T-cell (primary cell): ENCODE measurements around the gene AK8. TPM values are rescaled to one million over a fixed set of nuclear protein-coding genes. Genes with fewer than 3 reads are reported as not detected.
"Not testable (repeated sequence)": the region's sequence is repeated elsewhere in the genome, so short reads cannot be mapped to it uniquely, and the experiment has no call there.

Source experiments
- ATAC-seq, 4 experiments: fragments of 200-7000 bp in 3 of 4; fragments of 150-1000 bp in 1 of 4; cut with Tn5 transposase; replicated peaks in 1 of 4; 1 replicate in 3 of 4; 2 replicates in 1 of 4; pipeline ENCODE4 v1.10.0; 2021; ENCODE audit warnings: moderate library complexity in 3 of 4, mild to moderate bottlenecking in 2 of 4, moderate number of reproducible peaks in 1 of 4
- CTCF ChIA-PET, 2 donors: fragments of 300-600 bp; sonication (Branson Sonifier 250); formaldehyde crosslinking; loops; one replicate each; lab custom pipeline; 2022; ENCODE audit warnings: antibody characterized with exemption in 2 of 2; lab: Charles Lee
- POLR2A ChIA-PET, 2 donors: fragments of 300-600 bp; sonication (Branson Sonifier 250); formaldehyde crosslinking; loops; one replicate each; lab custom pipeline; 2022; ENCODE audit warnings: antibody characterized with exemption in 2 of 2; lab: Charles Lee
- DNase-seq, 35 experiments: peaks; one replicate each; pipeline versions ENCODE4 v3.0.0 to v3.0.0-alpha.2; 2013 to 2023
- H3K27ac ChIP-seq: one replicate; pipeline ENCODE4 v1.5.1; 2013; ENCODE audit warnings: low read length
- H3K27me3 ChIP-seq, 2 experiments: replicated peaks in 1 of 2; 1 replicate in 1 of 2; 2 replicates in 1 of 2; pipeline versions ENCODE4 v1.6.1 to v1.7.0; 2013; ENCODE audit warnings: low read length in 1 of 2, mixed read lengths in 1 of 2; ENCODE audit not compliant: control insufficient read depth in 2 of 2, insufficient read depth in 2 of 2; ENCODE audit errors: extremely low read depth in 1 of 2
- H3K36me3 ChIP-seq, 2 donors: 1 replicate in 1 of 2; 2 replicates in 1 of 2; pipeline versions ENCODE4 v1.6.1 to v1.7.0; 2013; ENCODE audit warnings: low read length in 1 of 2; ENCODE audit not compliant: control insufficient read depth in 2 of 2, insufficient read depth in 1 of 2; ENCODE audit errors: extremely low read depth in 1 of 2
- H3K4me1 ChIP-seq, 2 experiments: 1 replicate in 1 of 2; 2 replicates in 1 of 2; pipeline versions ENCODE4 v1.6.1 to v1.7.0; 2013; ENCODE audit warnings: low read length in 2 of 2, mixed read lengths in 1 of 2; ENCODE audit not compliant: insufficient read depth in 2 of 2, control insufficient read depth in 1 of 2; ENCODE audit errors: extremely low read depth in 1 of 2
- H3K4me3 ChIP-seq, 2 donors: 1 replicate in 1 of 2; 2 replicates in 1 of 2; pipeline versions ENCODE4 v1.5.1 to v1.7.0; 2013; ENCODE audit warnings: mild to moderate bottlenecking in 2 of 2, low read length in 1 of 2, moderate library complexity in 1 of 2; ENCODE audit not compliant: control insufficient read depth in 1 of 2; ENCODE audit errors: extremely low read depth in 1 of 2
- H3K9me3 ChIP-seq: 2 replicates; pipeline ENCODE4 v1.7.0; 2013
- H3K27ac Mint-ChIP-seq, 2 donors: one replicate each; pipeline ENCODE4 v1.8.0; 2020 to 2021; ENCODE audit warnings: mild to moderate bottlenecking in 2 of 2, mixed read lengths in 2 of 2
- H3K27me3 Mint-ChIP-seq, 2 donors: one replicate each; pipeline ENCODE4 v1.8.0; 2021 to 2022; ENCODE audit warnings: mixed read lengths in 2 of 2
- H3K36me3 Mint-ChIP-seq: one replicate; pipeline ENCODE4 v1.8.0; 2021; ENCODE audit warnings: mixed read lengths
- H3K4me1 Mint-ChIP-seq, 3 donors: one replicate each; pipeline ENCODE4 v1.8.0; 2020 to 2022; ENCODE audit warnings: mixed read lengths in 3 of 3, mild to moderate bottlenecking in 1 of 3
- H3K4me3 Mint-ChIP-seq, 3 donors: one replicate each; pipeline ENCODE4 v1.8.0; 2020 to 2022; ENCODE audit warnings: mild to moderate bottlenecking in 3 of 3, mixed read lengths in 3 of 3, moderate library complexity in 3 of 3
- H3K9me3 Mint-ChIP-seq, 3 donors: one replicate each; pipeline ENCODE4 v1.8.0; 2020 to 2022; ENCODE audit warnings: mixed read lengths in 3 of 3
- WGBS: methylation state at CpG from one replicate; pipeline ENCODE4 v1.1.5; 2013; ENCODE audit warnings: missing lambda C conversion rate; ENCODE audit not compliant: insufficient coverage; 5-methylcytosine and 5-hydroxymethylcytosine counted together
- total RNA-seq, 35 experiments: library from RNA in 6 of 35; stranded (reverse) in 6 of 35; fragments of 120-200 nt in 1 of 35; gene quantifications; one replicate each; pipeline versions ENCODE4 v1.2.1 to v1.2.4 and lab custom pipeline; 2013 to 2026

Gene AK8
- total RNA-seq, 5 donors from 2014 or later (not counting 1 experiment from before 2014, with no cell fraction given) = not detected

DNA sequence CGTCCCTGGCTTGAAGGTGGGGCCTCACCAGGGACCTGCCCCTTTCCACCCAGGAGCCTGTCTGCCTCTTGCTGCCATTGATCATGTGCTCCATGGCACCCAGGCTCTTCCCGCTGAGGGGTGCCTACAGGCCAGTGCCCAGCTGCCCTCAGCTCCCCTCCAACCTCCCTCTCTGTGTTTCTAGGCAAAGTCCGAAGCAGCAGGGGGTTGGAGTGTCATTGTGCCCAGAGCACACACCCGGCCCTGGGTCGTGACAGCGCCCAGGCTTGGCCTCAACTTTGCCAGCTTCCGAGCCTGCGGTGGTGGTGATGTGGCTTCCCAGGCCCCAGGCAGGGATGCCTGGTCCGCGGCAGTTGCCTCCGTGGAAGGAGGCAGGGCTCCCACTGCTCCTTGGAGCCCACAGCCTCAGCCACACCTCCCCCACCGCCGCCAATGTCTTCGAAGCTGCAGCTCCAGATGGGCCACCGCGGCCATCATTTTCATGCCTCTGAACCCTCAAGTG is 155.5 kb downstream of the AK8 start:
- Mint-ChIP-seq H3K27me3 (peaks cover 16 to 38% of the 10 kb centered on the region in 2 donors), H3K36me3 (no peaks in the 10 kb centered on the region), H3K4me3 (no peak overlapping the region), H3K4me1 (peaks cover 6 to 10% (median 7%) of the 10 kb centered on the region in 3 donors), H3K27ac (no peak overlapping the region), H3K9me3 (no peaks in the 10 kb centered on the region)
- no peaks in the 10 kb centered on the region for H3K9me3 ChIP-seq
- no peak overlapping the region for H3K4me3 ChIP-seq
- peaks cover 0 to 4% of the 10 kb centered on the region in 2 experiments for H3K4me1 ChIP-seq
- H3K27me3 ChIP-seq = peaks cover 2 to 35% of the 10 kb centered on the region in 2 experiments
- H3K36me3 ChIP-seq = no peaks in the 10 kb centered on the region
- DNase-seq (no peak), ATAC-seq (no peak)
- POLR2A ChIA-PET = no interaction called here
- CTCF ChIA-PET = no interaction called here
- H3K27ac ChIP-seq = no peak overlapping the region
- 92% methylated on average over 16 of the region's 16 CpGs for WGBS

DNA sequence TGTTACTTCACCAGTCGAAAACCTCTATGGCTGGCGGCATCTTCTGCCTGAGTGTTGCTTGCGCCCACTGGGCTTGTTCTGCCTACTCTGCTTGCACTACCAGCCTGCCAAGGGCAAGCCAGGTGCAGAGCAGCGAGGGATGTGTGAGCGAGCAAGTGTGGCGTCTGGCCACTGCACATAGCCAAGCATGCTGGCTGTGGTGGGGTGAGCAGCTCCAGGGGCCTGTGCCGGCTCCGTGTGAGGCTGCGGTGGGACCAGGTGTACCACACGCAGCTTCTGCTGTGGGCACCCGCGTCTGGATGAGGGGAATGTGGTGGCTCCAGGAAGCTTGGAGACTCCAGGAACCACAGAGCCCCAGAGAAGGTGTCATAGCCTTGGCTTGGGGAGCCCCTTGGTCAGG is 156.4 kb downstream of the AK8 start:
- no peak overlapping the region for H3K4me3 Mint-ChIP-seq
- H3K27ac Mint-ChIP-seq = no peak overlapping the region
- no peaks in the 10 kb centered on the region for H3K9me3 Mint-ChIP-seq
- H3K27me3 Mint-ChIP-seq = peaks cover 21 to 41% of the 10 kb centered on the region in 2 donors
- DNase-seq (no peak), ATAC-seq (no peak)
- peaks cover 2 to 39% of the 10 kb centered on the region in 2 experiments for H3K27me3 ChIP-seq
- no peaks in the 10 kb centered on the region for H3K36me3 Mint-ChIP-seq
- WGBS = 71% methylated on average over 12 of the region's 12 CpGs
- no peaks in the 10 kb centered on the region for H3K36me3 ChIP-seq
- ChIA-PET POLR2A (no interaction called here), CTCF (interaction anchor here in 1 of 2 donors (0.6 kb wide), 1 partner anchor 1647 kb away, joined by 7 read pairs; no protein-coding TSS in a partner anchor)
- H3K4me3 ChIP-seq = no peak overlapping the region
- H3K27ac ChIP-seq = no peak overlapping the region
- H3K4me1 ChIP-seq = peaks cover 0 to 6% of the 10 kb centered on the region in 2 experiments
- H3K4me1 Mint-ChIP-seq = peaks cover 6 to 12% (median 7%) of the 10 kb centered on the region in 3 donors
- no peaks in the 10 kb centered on the region for H3K9me3 ChIP-seq

DNA sequence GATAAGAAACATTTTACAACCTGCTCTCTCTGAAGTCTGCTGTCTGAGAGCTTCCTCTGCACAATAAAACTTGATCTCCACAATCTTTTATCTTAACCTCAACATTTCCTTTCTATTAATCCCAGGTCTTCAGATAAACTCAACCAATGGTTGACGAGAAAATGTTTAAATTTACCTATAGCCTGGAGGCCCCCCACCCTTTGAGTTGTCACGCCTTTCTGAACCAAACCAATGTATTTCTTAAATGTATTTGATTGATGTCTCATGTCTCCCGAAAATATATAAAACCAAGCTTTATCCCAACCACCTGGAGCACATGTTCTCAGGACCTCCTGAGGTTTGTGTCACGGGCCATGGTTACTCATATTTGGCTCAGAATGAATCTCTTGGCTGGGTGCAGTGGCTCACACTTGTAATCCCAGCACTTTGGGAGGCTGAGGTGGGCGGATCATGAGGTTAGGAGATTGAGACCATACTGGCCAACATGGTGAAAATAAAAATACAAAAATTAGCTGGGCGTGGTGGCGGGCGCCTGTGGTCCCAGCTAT is 159.6 kb downstream of the AK8 start:
- ATAC-seq, CTCF ChIA-PET, H3K27ac ChIP-seq, H3K4me1 ChIP-seq, H3K4me3 Mint-ChIP-seq, H3K4me3 ChIP-seq, H3K36me3 ChIP-seq, H3K27ac Mint-ChIP-seq, H3K9me3 Mint-ChIP-seq, H3K36me3 Mint-ChIP-seq, POLR2A ChIA-PET, DNase-seq, H3K9me3 ChIP-seq: not testable (repeated sequence)
- WGBS = 96% methylated on average over 3 of the region's 8 CpGs
- H3K4me1 Mint-ChIP-seq = peaks cover 6 to 12% (median 7%) of the 10 kb centered on the region in 3 donors
- peaks cover 17 to 32% of the 10 kb centered on the region in 2 donors for H3K27me3 Mint-ChIP-seq
- peaks cover 2 to 36% of the 10 kb centered on the region in 2 experiments for H3K27me3 ChIP-seq

DNA sequence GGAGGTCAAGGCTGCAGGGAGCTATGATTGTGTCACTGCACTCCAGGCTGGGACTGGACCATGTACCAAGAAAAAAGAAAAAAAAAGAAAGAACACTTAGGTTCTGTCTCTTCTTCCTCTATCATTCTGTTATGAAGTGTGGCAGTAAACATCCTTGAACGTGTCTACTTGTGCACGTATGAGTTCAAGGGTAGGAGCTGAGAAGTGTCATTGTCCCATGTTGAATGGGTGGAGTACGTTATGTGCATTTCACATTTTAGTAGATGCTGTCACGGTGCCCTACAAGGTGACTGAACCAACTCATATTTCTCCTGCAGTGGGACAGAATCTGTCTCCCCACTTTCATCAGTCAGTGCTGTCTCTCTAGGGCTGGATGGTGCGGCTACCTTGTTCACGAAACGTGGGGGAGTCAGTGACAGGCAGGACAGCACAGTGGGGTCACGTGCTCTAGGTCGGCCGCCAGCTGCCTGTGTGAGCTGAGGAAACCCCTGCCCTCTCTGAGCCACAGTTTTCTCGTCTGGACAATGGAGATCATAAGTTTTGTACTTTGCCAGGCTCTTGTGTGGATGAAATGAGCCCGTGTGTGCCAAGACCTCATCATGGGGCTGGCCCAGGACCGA is 160.6 kb downstream of the AK8 start:
- Mint-ChIP-seq H3K9me3 (no peaks in the 10 kb centered on the region), H3K4me1 (peaks cover 6 to 12% (median 7%) of the 10 kb centered on the region in 3 donors), H3K27ac (no peak overlapping the region), H3K27me3 (peaks cover 12 to 27% of the 10 kb centered on the region in 2 donors), H3K36me3 (no peaks in the 10 kb centered on the region), H3K4me3 (no peak overlapping the region)
- ATAC-seq (no peak), DNase-seq (no peak)
- Histone ChIP-seq H3K4me3 (no peak overlapping the region), H3K4me1 (peaks cover 0 to 6% of the 10 kb centered on the region in 2 experiments), H3K9me3 (no peaks in the 10 kb centered on the region), H3K27ac (no peak overlapping the region), H3K27me3 (peaks cover 2 to 33% of the 10 kb centered on the region in 2 experiments), H3K36me3 (no peaks in the 10 kb centered on the region)
- 77% methylated on average over 9 of the region's 13 CpGs for WGBS
- POLR2A ChIA-PET = no interaction called here
- CTCF ChIA-PET = no interaction called here

DNA sequence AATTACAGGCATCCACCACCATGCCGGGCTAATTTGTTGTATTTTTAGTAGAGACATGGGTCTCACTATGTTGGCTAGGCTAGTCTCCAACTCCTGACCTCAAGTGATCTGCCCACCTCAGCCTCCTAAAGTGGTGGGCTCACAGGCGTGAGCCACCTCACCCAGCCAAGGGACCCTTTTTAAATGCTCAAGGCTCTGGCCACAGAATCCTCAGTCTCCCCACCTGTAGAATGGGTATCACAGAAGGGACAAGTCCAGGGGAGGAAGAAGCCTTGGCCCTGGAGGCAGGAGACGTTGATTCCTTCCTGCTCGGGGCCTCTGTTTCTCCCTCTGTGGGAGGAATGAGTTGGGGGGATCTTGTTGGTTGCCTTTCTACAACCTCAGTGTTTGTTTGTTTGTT is 162.1 kb downstream of the AK8 start:
- ATAC-seq (no peak), DNase-seq (no peak)
- H3K4me1 ChIP-seq = peaks cover 0 to 6% of the 10 kb centered on the region in 2 experiments
- no peaks in the 10 kb centered on the region for H3K9me3 ChIP-seq
- no CpG with 5 or more reads among the region's 4 CpGs for WGBS
- Mint-ChIP-seq H3K4me1 (peaks cover 6 to 12% (median 7%) of the 10 kb centered on the region in 3 donors), H3K36me3 (no peaks in the 10 kb centered on the region), H3K27ac (no peak overlapping the region), H3K9me3 (no peaks in the 10 kb centered on the region), H3K27me3 (peaks cover 12 to 27% of the 10 kb centered on the region in 2 donors), H3K4me3 (no peak overlapping the region)
- no peak overlapping the region for H3K4me3 ChIP-seq
- H3K27me3 ChIP-seq = peaks cover 2 to 34% of the 10 kb centered on the region in 2 experiments
- ChIA-PET CTCF (no interaction called here), POLR2A (no interaction called here)
- H3K36me3 ChIP-seq = no peaks in the 10 kb centered on the region
- no peak overlapping the region for H3K27ac ChIP-seq

DNA sequence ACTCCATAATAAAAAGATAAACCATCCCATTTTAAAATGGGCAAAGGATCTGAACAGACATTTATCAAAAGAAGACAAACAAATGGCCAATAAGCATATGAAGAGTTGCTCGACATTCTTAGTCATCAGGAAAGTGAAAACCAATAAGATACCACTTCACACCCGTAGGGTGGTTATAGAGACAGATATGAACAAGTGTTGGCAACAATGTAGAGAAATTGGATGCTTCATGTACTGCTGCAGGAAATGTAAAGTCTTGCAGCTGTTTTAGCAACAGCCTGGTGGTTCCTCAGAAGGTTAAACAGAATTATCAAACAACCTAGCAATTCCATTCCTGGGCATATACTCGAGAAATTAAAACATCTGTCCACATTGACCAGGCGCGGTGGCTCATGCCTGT is 165.3 kb downstream of the AK8 start:
- no peak overlapping the region for H3K4me3 Mint-ChIP-seq
- no peaks in the 10 kb centered on the region for H3K36me3 Mint-ChIP-seq
- peaks cover 5 to 33% of the 10 kb centered on the region in 2 experiments for H3K27me3 ChIP-seq
- peaks cover 0 to 4% (median 0%) of the 10 kb centered on the region in 3 donors for H3K4me1 Mint-ChIP-seq
- H3K36me3 ChIP-seq = no peaks in the 10 kb centered on the region
- ATAC-seq (no peak), DNase-seq (no peak)
- H3K9me3 Mint-ChIP-seq = no peaks in the 10 kb centered on the region
- peaks cover 0 to 3% of the 10 kb centered on the region in 2 experiments for H3K4me1 ChIP-seq
- CTCF ChIA-PET = no interaction called here
- no peak overlapping the region for H3K27ac Mint-ChIP-seq
- peaks cover 5 to 19% of the 10 kb centered on the region in 2 donors for H3K27me3 Mint-ChIP-seq
- no peak overlapping the region for H3K27ac ChIP-seq
- POLR2A ChIA-PET = no interaction called here
- no peak overlapping the region for H3K4me3 ChIP-seq
- WGBS = no CpG with 5 or more reads among the region's 5 CpGs
- no peaks in the 10 kb centered on the region for H3K9me3 ChIP-seq
